HEK293 (cell line): ENCODE measurements around the gene POLD3.

Source experiments
- CTCF ChIA-PET: fragments of 350-600 bp; formaldehyde crosslinking; extraction: SDS; loops from one replicate; lab custom pipeline; 2021; ENCODE audit warnings: antibody characterized with exemption; lab: Yijun Ruan, JAX
- POLR2A ChIA-PET: fragments of 300-600 bp; formaldehyde crosslinking; extraction: SDS; loops from one replicate; lab custom pipeline; 2020; ENCODE audit warnings: antibody characterized with exemption, inconsistent platforms; lab: Yijun Ruan, JAX
- H3K27ac ChIP-seq: fragments of 200-500 bp; sonication (Bioruptor generic); 2 replicates; pipeline ENCODE4 v1.5.1; 2014; ENCODE audit warnings: low read depth, low read length, control low read depth, inconsistent platforms; ENCODE audit errors: extremely low read depth
- H3K36me3 ChIP-seq, 2 experiments: fragments of 200-500 bp in 1 of 2; sonication (Bioruptor generic) in 1 of 2; 1 replicate in 1 of 2; 2 replicates in 1 of 2; pipeline ENCODE4 v1.5.1; 2014 to 2017; ENCODE audit warnings: inconsistent platforms in 2 of 2, low read length in 2 of 2; ENCODE audit not compliant: control insufficient read depth in 2 of 2, insufficient read depth in 1 of 2
- H3K4me1 ChIP-seq: fragments of 200-500 bp; sonication (Bioruptor generic); 2 replicates; pipeline ENCODE4 v1.5.1; 2014; ENCODE audit warnings: mild to moderate bottlenecking, low read length, inconsistent platforms; ENCODE audit not compliant: control insufficient read depth, insufficient read depth
- H3K4me3 ChIP-seq: 2 replicates; pipeline ENCODE4 v1.5.1; 2011; ENCODE audit warnings: low read depth, mild to moderate bottlenecking, control low read depth, low read length, moderate library complexity
- H3K9me3 ChIP-seq: fragments of 200-500 bp; sonication (Bioruptor generic); 2 replicates; pipeline ENCODE4 v1.5.1; 2014; ENCODE audit warnings: low read depth, low read length, inconsistent platforms; ENCODE audit not compliant: control insufficient read depth, insufficient read depth
- BCL6B ChIP-seq: fragments of 450-650 bp; formaldehyde crosslinking; IDR thresholded peaks from 2 replicates; pipeline ENCODE4 v1.5.1; 2017; ENCODE audit warnings: missing biosample characterization, missing genetic modification characterization
- EGR2 ChIP-seq: fragments of 450-650 bp; formaldehyde crosslinking; IDR thresholded peaks from 2 replicates; pipeline ENCODE4 v1.5.1; 2016; ENCODE audit warnings: low read depth, missing biosample characterization, missing genetic modification characterization
- GFI1B ChIP-seq: fragments of 450-650 bp; formaldehyde crosslinking; IDR thresholded peaks from 2 replicates; pipeline ENCODE4 v1.5.1; 2016; ENCODE audit warnings: missing biosample characterization, missing genetic modification characterization
- GLIS2 ChIP-seq: fragments of 450-650 bp; formaldehyde crosslinking; IDR thresholded peaks from 2 replicates; pipeline ENCODE4 v1.5.1; 2016; ENCODE audit warnings: missing biosample characterization, missing genetic modification characterization
- IKZF3 ChIP-seq: fragments of 450-650 bp; IDR thresholded peaks from 2 replicates; pipeline ENCODE4 v1.5.0; 2018; ENCODE audit warnings: missing biosample characterization, mild to moderate bottlenecking, missing genetic modification characterization, moderate library complexity
- KLF17 ChIP-seq: fragments of 450-650 bp; formaldehyde crosslinking; IDR thresholded peaks from 2 replicates; pipeline ENCODE4 v1.5.1; 2016; ENCODE audit warnings: missing biosample characterization, missing genetic modification characterization
- MYNN ChIP-seq: fragments of 450-650 bp; formaldehyde crosslinking; IDR thresholded peaks from 2 replicates; pipeline ENCODE4 v1.5.1; 2016; ENCODE audit warnings: missing biosample characterization, missing genetic modification characterization, borderline replicate concordance
- RBAK ChIP-seq: fragments of 450-650 bp; formaldehyde crosslinking; IDR thresholded peaks from 2 replicates; pipeline ENCODE4 v1.5.1; 2016; ENCODE audit warnings: missing biosample characterization, missing genetic modification characterization
- ZNF112 ChIP-seq: fragments of 450-650 bp; formaldehyde crosslinking; IDR thresholded peaks from 2 replicates; pipeline ENCODE4 v1.5.0; 2017; ENCODE audit warnings: missing biosample characterization, missing genetic modification characterization
- ZNF132 ChIP-seq: fragments of 450-650 bp; formaldehyde crosslinking; IDR thresholded peaks from 2 replicates; pipeline ENCODE4 v1.5.1; 2017; ENCODE audit warnings: missing biosample characterization, missing genetic modification characterization, borderline replicate concordance
- ZNF133 ChIP-seq: fragments of 450-650 bp; formaldehyde crosslinking; IDR thresholded peaks from 2 replicates; pipeline ENCODE4 v1.5.1; 2016; ENCODE audit warnings: missing biosample characterization, missing genetic modification characterization
- ZNF202 ChIP-seq: fragments of 450-650 bp; formaldehyde crosslinking; IDR thresholded peaks from 2 replicates; pipeline ENCODE4 v1.5.1; 2016; ENCODE audit warnings: missing biosample characterization, missing genetic modification characterization, borderline replicate concordance
- ZNF221 ChIP-seq: fragments of 450-650 bp; formaldehyde crosslinking; IDR thresholded peaks from 2 replicates; pipeline ENCODE4 v1.5.1; 2017; ENCODE audit warnings: missing biosample characterization, missing genetic modification characterization, borderline replicate concordance
- ZNF239 ChIP-seq: fragments of 450-650 bp; formaldehyde crosslinking; IDR thresholded peaks from 2 replicates; pipeline ENCODE4 v1.5.1; 2016; ENCODE audit warnings: missing biosample characterization, missing genetic modification characterization
- ZNF248 ChIP-seq: fragments of 450-650 bp; formaldehyde crosslinking; IDR thresholded peaks from 2 replicates; pipeline ENCODE4 v1.5.1; 2017; ENCODE audit warnings: missing biosample characterization, missing genetic modification characterization
- ZNF311 ChIP-seq: fragments of 450-650 bp; formaldehyde crosslinking; IDR thresholded peaks from 2 replicates; pipeline ENCODE4 v1.5.1; 2017; ENCODE audit warnings: missing biosample characterization, missing genetic modification characterization, borderline replicate concordance
- ZNF341 ChIP-seq: fragments of 450-650 bp; formaldehyde crosslinking; IDR thresholded peaks from 2 replicates; pipeline ENCODE4; 2016; ENCODE audit warnings: low read depth, missing biosample characterization, missing genetic modification characterization
- ZNF362 ChIP-seq: fragments of 450-650 bp; formaldehyde crosslinking; IDR thresholded peaks from 2 replicates; pipeline ENCODE4 v1.5.1; 2016; ENCODE audit warnings: missing biosample characterization, missing genetic modification characterization
- ZNF48 ChIP-seq: fragments of 450-650 bp; formaldehyde crosslinking; IDR thresholded peaks from 2 replicates; pipeline ENCODE4 v1.5.1; 2016; ENCODE audit warnings: missing biosample characterization, missing genetic modification characterization
- ZNF488 ChIP-seq: fragments of 450-650 bp; formaldehyde crosslinking; IDR thresholded peaks from 2 replicates; pipeline ENCODE4 v1.5.1; 2016; ENCODE audit warnings: missing biosample characterization, missing genetic modification characterization
- ZNF513 ChIP-seq: fragments of 450-650 bp; IDR thresholded peaks from 2 replicates; pipeline ENCODE4 v1.5.1; 2018; ENCODE audit warnings: missing biosample characterization, missing genetic modification characterization
- ZNF514 ChIP-seq: fragments of 450-650 bp; formaldehyde crosslinking; IDR thresholded peaks from 2 replicates; pipeline ENCODE4 v1.5.1; 2016; ENCODE audit warnings: missing biosample characterization, missing genetic modification characterization
- ZNF561 ChIP-seq: fragments of 450-650 bp; IDR thresholded peaks from 2 replicates; pipeline ENCODE4 v1.5.1; 2018; ENCODE audit warnings: missing biosample characterization, missing genetic modification characterization, borderline replicate concordance
- ZNF621 ChIP-seq: fragments of 450-650 bp; formaldehyde crosslinking; IDR thresholded peaks from 2 replicates; pipeline ENCODE4 v1.5.1; 2017; ENCODE audit warnings: missing biosample characterization, missing genetic modification characterization
- ZNF707 ChIP-seq: fragments of 450-650 bp; formaldehyde crosslinking; IDR thresholded peaks from 2 replicates; pipeline ENCODE4 v1.5.1; 2016; ENCODE audit warnings: missing biosample characterization, missing genetic modification characterization
- ZNF785 ChIP-seq: fragments of 450-650 bp; formaldehyde crosslinking; IDR thresholded peaks from 2 replicates; pipeline ENCODE4 v1.5.1; 2016; ENCODE audit warnings: missing biosample characterization, missing genetic modification characterization
- ZXDB ChIP-seq: fragments of 450-650 bp; formaldehyde crosslinking; IDR thresholded peaks from 2 replicates; pipeline ENCODE4 v1.5.1; 2016; ENCODE audit warnings: missing biosample characterization, missing genetic modification characterization

Gene POLD3

GRCh38 chr11:74603845-74604244 is 11.5 kb downstream of the POLD3 start:
- H3K27ac ChIP-seq, result no peak overlapping the region
- TF ChIP-seq EGR2 (tag by site-specific recombination) (no peak), ZNF785 (tag by site-specific recombination) (no peak), KLF17 (tag by site-specific recombination) (no peak), ZXDB (tag by site-specific recombination) (no peak), ZNF362 (tag by site-specific recombination) (no peak), ZNF513 (no peak), ZNF239 (tag by site-specific recombination) (no peak), ZNF341 (tag by site-specific recombination) (no peak), ZNF112 (tag by site-specific recombination) (no peak), BCL6B (tag by site-specific recombination) (no peak), ZNF488 (tag by site-specific recombination) (no peak), IKZF3 (tag by site-specific recombination) (no peak), ZNF514 (tag by site-specific recombination) (no peak), RBAK (tag by site-specific recombination) (no peak), ZNF48 (tag by site-specific recombination) (no peak), ZNF621 (tag by site-specific recombination) (no peak), ZNF202 (no peak), ZNF221 (tag by site-specific recombination) (no peak), MYNN (tag by site-specific recombination) (no peak)
- TF ChIP-seq, all 188 proteins: peak for 0
- no peaks in the 10 kb centered on the region for H3K9me3 ChIP-seq
- CTCF ChIA-PET, result no interaction called here
- H3K4me1 ChIP-seq, result no peaks in the 10 kb centered on the region
- H3K36me3 ChIP-seq, result peaks cover 12 to 66% of the 10 kb centered on the region in 2 experiments
- POLR2A ChIA-PET, result no interaction called here
- no peak overlapping the region for H3K4me3 ChIP-seq

- peaks cover 11 to 61% of the 10 kb centered on the region in 2 experiments for H3K36me3 ChIP-seq
- CTCF ChIA-PET, result interaction anchor here (0.5 kb wide), 1 partner anchor 31 kb away, joined by 4 read pairs; no protein-coding TSS in a partner anchor
Observed at GRCh38 chr11:74604311-74604710, 11.9 kb downstream of the POLD3 start.

More at GRCh38 chr11:74604311-74604710, 11.9 kb downstream of the POLD3 start:
- H3K27ac ChIP-seq, result no peak overlapping the region
- no peak for TF ChIP-seq ZNF133 (tag by site-specific recombination)
- TF ChIP-seq ZNF248 (tag by site-specific recombination), result no peak
- no peak for TF ChIP-seq GLIS2 (tag by site-specific recombination)
- no peak for TF ChIP-seq ZNF112 (tag by site-specific recombination)
- no peak for TF ChIP-seq GFI1B (tag by site-specific recombination)
- TF ChIP-seq ZNF132 (tag by site-specific recombination), result no peak
- no peak for TF ChIP-seq ZNF561 (tag by site-specific recombination)
- no peak for TF ChIP-seq ZNF707
- no peak for TF ChIP-seq ZNF311 (tag by site-specific recombination)
- H3K4me1 ChIP-seq, result no peaks in the 10 kb centered on the region
- no peaks in the 10 kb centered on the region for H3K9me3 ChIP-seq
- no peak overlapping the region for H3K4me3 ChIP-seq
- POLR2A ChIA-PET, result no interaction called here
